SK-N-SH treated with all-trans-retinoic acid at 6 μM for 48 hours (cell line): ENCODE results near the gene PTPN13.

Experiments
- BACH2 ChIP-seq: fragments of 250-450 bp; sonication (Bioruptor Pico); IDR thresholded peaks from 2 replicates; pipeline ENCODE4 v1.9.0; 2021; ENCODE audit warnings: mild to moderate bottlenecking, borderline replicate concordance
- ESRRG ChIP-seq: fragments of 250-450 bp; sonication (Bioruptor Pico); IDR thresholded peaks from 2 replicates; pipeline ENCODE4 v1.6.1; 2021; ENCODE audit warnings: mild to moderate bottlenecking
- PPARA ChIP-seq: fragments of 250-450 bp; sonication (Bioruptor Pico); IDR thresholded peaks from 2 replicates; pipeline ENCODE4 v1.5.0; 2020; ENCODE audit warnings: mild to moderate bottlenecking, borderline replicate concordance
- RARB ChIP-seq: fragments of 250-450 bp; sonication (Bioruptor Pico); IDR thresholded peaks from 2 replicates; pipeline ENCODE4 v1.8.0; 2021; ENCODE audit warnings: mild to moderate bottlenecking, moderate library complexity
- TOX ChIP-seq: fragments of 250-450 bp; sonication (Bioruptor Pico); IDR thresholded peaks from 2 replicates; pipeline ENCODE4 v1.8.0; 2021; ENCODE audit warnings: mild to moderate bottlenecking, moderate library complexity, borderline replicate concordance
- ZFP3 ChIP-seq: fragments of 250-450 bp; sonication (Bioruptor Pico); IDR thresholded peaks from 2 replicates; pipeline ENCODE4 v1.5.0; 2020; ENCODE audit warnings: mild to moderate bottlenecking, moderate library complexity
- ZFP30 ChIP-seq: fragments of 450-650 bp; formaldehyde crosslinking; IDR thresholded peaks from 2 replicates; pipeline ENCODE4 v1.5.0; 2022; ENCODE audit warnings: mild to moderate bottlenecking, moderate library complexity
- TF ChIP-seq, protein P1 (sequence below): fragments of 250-450 bp; sonication (Bioruptor Pico); IDR thresholded peaks from 2 replicates; pipeline ENCODE4 v1.5.0; 2020; ENCODE audit warnings: mild to moderate bottlenecking, moderate library complexity
- TF ChIP-seq, protein P2 (sequence below): fragments of 250-450 bp; sonication (Bioruptor Pico); IDR thresholded peaks from 2 replicates; pipeline ENCODE4 v1.8.0; 2020; ENCODE audit warnings: mild to moderate bottlenecking, moderate library complexity, borderline replicate concordance
- TF ChIP-seq, protein P3 (sequence below): fragments of 250-450 bp; sonication (Bioruptor Pico); IDR thresholded peaks from 2 replicates; pipeline ENCODE4 v1.5.1; 2021; ENCODE audit warnings: mild to moderate bottlenecking, moderate library complexity

DNA sequence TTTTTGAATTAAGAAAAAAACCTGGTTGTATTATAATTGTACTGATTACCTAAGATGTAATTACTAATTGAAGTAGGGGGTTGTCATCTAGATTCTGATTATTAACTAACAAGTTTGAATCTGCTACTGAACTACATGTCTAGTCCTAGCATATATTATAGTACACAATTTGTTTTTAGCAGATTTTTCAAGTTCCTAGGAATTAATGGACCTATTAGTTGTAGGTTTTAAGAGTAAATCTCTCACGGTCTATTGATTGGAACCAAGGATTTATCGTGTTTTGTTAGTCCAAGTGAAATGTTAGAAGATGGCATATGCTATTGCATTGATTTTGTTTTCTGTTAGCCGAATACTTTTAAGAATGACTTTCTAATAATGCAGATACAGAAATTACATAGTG is 20.8 kb downstream of the PTPN13 start:
- TF ChIP-seq RARB (CRISPR knock-in tag) (no peak), PPARA (CRISPR knock-in tag) (no peak), ZFP3 (CRISPR knock-in tag) (no peak), ZFP30 (CRISPR knock-in tag) (no peak), TOX (CRISPR knock-in tag) (no peak), ESRRG (no peak), BACH2 (CRISPR knock-in tag) (no peak)
- TF ChIP-seq, protein P1, sequence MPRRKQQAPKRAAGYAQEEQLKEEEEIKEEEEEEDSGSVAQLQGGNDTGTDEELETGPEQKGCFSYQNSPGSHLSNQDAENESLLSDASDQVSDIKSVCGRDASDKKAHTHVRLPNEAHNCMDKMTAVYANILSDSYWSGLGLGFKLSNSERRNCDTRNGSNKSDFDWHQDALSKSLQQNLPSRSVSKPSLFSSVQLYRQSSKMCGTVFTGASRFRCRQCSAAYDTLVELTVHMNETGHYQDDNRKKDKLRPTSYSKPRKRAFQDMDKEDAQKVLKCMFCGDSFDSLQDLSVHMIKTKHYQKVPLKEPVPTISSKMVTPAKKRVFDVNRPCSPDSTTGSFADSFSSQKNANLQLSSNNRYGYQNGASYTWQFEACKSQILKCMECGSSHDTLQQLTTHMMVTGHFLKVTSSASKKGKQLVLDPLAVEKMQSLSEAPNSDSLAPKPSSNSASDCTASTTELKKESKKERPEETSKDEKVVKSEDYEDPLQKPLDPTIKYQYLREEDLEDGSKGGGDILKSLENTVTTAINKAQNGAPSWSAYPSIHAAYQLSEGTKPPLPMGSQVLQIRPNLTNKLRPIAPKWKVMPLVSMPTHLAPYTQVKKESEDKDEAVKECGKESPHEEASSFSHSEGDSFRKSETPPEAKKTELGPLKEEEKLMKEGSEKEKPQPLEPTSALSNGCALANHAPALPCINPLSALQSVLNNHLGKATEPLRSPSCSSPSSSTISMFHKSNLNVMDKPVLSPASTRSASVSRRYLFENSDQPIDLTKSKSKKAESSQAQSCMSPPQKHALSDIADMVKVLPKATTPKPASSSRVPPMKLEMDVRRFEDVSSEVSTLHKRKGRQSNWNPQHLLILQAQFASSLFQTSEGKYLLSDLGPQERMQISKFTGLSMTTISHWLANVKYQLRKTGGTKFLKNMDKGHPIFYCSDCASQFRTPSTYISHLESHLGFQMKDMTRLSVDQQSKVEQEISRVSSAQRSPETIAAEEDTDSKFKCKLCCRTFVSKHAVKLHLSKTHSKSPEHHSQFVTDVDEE (CRISPR knock-in tag): no peak
- TF ChIP-seq, protein P2, sequence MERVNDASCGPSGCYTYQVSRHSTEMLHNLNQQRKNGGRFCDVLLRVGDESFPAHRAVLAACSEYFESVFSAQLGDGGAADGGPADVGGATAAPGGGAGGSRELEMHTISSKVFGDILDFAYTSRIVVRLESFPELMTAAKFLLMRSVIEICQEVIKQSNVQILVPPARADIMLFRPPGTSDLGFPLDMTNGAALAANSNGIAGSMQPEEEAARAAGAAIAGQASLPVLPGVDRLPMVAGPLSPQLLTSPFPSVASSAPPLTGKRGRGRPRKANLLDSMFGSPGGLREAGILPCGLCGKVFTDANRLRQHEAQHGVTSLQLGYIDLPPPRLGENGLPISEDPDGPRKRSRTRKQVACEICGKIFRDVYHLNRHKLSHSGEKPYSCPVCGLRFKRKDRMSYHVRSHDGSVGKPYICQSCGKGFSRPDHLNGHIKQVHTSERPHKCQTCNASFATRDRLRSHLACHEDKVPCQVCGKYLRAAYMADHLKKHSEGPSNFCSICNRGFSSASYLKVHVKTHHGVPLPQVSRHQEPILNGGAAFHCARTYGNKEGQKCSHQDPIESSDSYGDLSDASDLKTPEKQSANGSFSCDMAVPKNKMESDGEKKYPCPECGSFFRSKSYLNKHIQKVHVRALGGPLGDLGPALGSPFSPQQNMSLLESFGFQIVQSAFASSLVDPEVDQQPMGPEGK (CRISPR knock-in tag): no peak
- TF ChIP-seq, protein P3, sequence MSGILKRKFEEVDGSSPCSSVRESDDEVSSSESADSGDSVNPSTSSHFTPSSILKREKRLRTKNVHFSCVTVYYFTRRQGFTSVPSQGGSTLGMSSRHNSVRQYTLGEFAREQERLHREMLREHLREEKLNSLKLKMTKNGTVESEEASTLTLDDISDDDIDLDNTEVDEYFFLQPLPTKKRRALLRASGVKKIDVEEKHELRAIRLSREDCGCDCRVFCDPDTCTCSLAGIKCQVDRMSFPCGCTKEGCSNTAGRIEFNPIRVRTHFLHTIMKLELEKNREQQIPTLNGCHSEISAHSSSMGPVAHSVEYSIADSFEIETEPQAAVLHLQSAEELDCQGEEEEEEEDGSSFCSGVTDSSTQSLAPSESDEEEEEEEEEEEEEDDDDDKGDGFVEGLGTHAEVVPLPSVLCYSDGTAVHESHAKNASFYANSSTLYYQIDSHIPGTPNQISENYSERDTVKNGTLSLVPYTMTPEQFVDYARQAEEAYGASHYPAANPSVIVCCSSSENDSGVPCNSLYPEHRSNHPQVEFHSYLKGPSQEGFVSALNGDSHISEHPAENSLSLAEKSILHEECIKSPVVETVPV (CRISPR knock-in tag): no peak
